H1 (cell line): Measurements from ENCODE around the gene MCC. TPM values are rescaled to one million over a fixed set of nuclear protein-coding genes. Genes with fewer than 3 reads are reported as not detected.

ENCODE experiments used
- CHD1 ChIP-seq: IDR thresholded peaks from 2 replicates; pipeline ENCODE4 v1.6.1; 2012; ENCODE audit warnings: low read depth, low read length, improper control_type of control experiment
- CHD7 ChIP-seq: fragments of 300-600 bp; sonication (generic); IDR thresholded peaks from 2 replicates; pipeline ENCODE4 v1.7.1; 2012; ENCODE audit warnings: low read length, moderate library complexity, mild to moderate bottlenecking, inconsistent platforms; ENCODE audit not compliant: insufficient replicate concordance
- CTBP2 ChIP-seq: IDR thresholded peaks from 2 replicates; pipeline ENCODE4 v1.7.0; 2011; ENCODE audit warnings: borderline replicate concordance, mild to moderate bottlenecking, moderate library complexity, mixed read lengths, low read length; ENCODE audit not compliant: insufficient read depth, insufficient read length
- EGR1 ChIP-seq: IDR thresholded peaks from 2 replicates; pipeline ENCODE4 v1.6.1; 2011; ENCODE audit warnings: low read depth, low read length, borderline replicate concordance
- FOSL1 ChIP-seq: IDR thresholded peaks from 2 replicates; pipeline ENCODE4 v1.6.1; 2011; ENCODE audit warnings: mild to moderate bottlenecking, low read depth, low read length, moderate library complexity; ENCODE audit not compliant: insufficient read depth
- JUN ChIP-seq: IDR thresholded peaks from 2 replicates; pipeline ENCODE4 v1.6.1; 2011; ENCODE audit warnings: low read depth, mild to moderate bottlenecking, improper control_type of control experiment, low read length
- JUND ChIP-seq: IDR thresholded peaks from 2 replicates; pipeline ENCODE4 v1.6.1; 2011; ENCODE audit warnings: mild to moderate bottlenecking, improper control_type of control experiment, low read length
- PHF8 ChIP-seq: fragments of 200-600 bp; sonication (generic); conservative IDR thresholded peaks from 2 replicates; pipeline ENCODE4 v1.7.1; 2012; ENCODE audit warnings: low read depth, mild to moderate bottlenecking, inconsistent platforms, low read length, moderate library complexity
- RAD21 ChIP-seq, 2 experiments: IDR thresholded peaks in 1 of 2; conservative IDR thresholded peaks in 1 of 2; 2 replicates each; pipeline ENCODE4 v1.6.1; 2011; ENCODE audit warnings: low read depth in 2 of 2, low read length in 2 of 2, improper control_type of control experiment in 1 of 2, inconsistent platforms in 1 of 2, mild to moderate bottlenecking in 1 of 2, moderate library complexity in 1 of 2
- RFX5 ChIP-seq: IDR thresholded peaks from 2 replicates; pipeline ENCODE4 v1.6.1; 2011; ENCODE audit warnings: low read depth, low read length, improper control_type of control experiment, borderline replicate concordance
- polyA plus RNA-seq, 7 experiments: library from polyadenylated mRNA; depleted of rRNA in 3 of 7; stranded (reverse) in 5 of 7; unstranded in 2 of 7; fragments of >200 nt in 5 of 7; fragments of 200-250 nt in 2 of 7; gene quantifications; 1 replicate in 5 of 7; 2 replicates in 1 of 7; 4 replicates in 1 of 7; pipeline versions ENCODE4 v1.2.1 to v1.2.3, GENCODE V29; 2011 to 2013; ENCODE audit warnings: missing spikeins in 2 of 7, mixed read lengths in 2 of 7
- total RNA-seq: library from RNA; stranded (reverse); fragmentation: NEBNext Ultra II Directional; extraction: Animal tissue kit (Norgen Biotek cat#: 25700); gene quantifications from 2 replicates; pipeline ENCODE4 v1.2.1, GENCODE V29; 2021

The MCC gene
- total and polyA plus RNA-seq, 2 of the 8 experiments (the other 6 are each of a cell fraction or from before 2014, with no cell fraction given): 2.6 to 18.3 TPM

DNA sequence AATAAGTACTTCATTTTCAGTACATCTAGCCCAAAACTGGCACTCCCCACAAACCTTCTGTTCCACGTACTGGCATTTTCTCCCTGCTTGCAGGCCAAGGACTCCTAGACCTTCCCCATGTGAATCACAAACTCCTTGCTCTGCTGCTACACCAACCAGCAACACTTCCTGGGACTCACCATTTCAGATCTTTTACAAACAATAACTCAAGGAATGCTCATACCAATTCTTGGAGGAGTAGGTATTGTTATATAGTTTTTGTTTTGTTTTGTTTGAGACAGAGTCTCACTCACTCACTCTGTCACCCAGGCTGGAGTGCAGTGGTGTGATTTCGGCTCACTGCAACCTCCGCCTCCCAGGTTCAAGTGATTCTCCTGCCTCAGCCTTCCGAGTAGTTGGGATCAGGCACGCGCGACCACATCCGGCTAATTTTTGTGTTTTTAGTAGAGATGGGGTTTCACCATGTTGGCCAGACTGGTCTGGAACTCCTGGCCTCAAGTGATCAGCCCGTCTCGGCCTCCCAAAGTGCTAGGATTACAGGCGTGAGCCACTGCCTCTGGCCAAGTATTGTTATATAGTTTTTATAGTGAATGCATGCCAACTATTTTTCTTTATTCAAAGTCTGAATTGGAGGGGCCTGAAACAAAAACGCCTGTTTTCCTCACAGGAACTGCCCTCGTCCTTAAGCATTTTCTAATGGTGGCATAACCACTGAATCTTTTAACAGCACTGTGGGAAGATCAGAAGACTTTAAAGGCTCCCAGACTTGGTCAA lies 264.2 kb downstream of the MCC start (continued):
- TF ChIP-seq CHD7 (no peak), RFX5 (no peak), JUN (no peak), CTBP2 (no peak), PHF8 (no peak), JUND (no peak), FOSL1 (no peak), RAD21 (IDR thresholded peaks at IDR 0.05 in 1 of 2, conservative IDR thresholded peaks at IDR 0.05 in 1 of 2; ENCODE audit: low read depth in 2 of 2, low read length in 2 of 2) (no peak), CHD1 (no peak), EGR1 (no peak)
